Muscle of leg (tissue), 11 donors: Measurements from ENCODE around the gene GATA1. TPM values are rescaled to one million over a fixed set of nuclear protein-coding genes. Genes with fewer than 3 reads are reported as not detected.

Experiments
- DNase-seq: peaks from one replicate; pipeline ENCODE4 v3.0.0; 2013
- H3K27ac ChIP-seq: one replicate; pipeline ENCODE4 v1.5.1; 2013; ENCODE audit warnings: mild to moderate bottlenecking, low read length, control low read depth
- H3K27me3 ChIP-seq: one replicate; pipeline ENCODE4 v1.6.1; 2013; ENCODE audit warnings: low read length; ENCODE audit not compliant: control insufficient read depth, insufficient read depth
- H3K36me3 ChIP-seq: one replicate; pipeline ENCODE4 v1.6.1; 2013; ENCODE audit warnings: low read length; ENCODE audit not compliant: control insufficient read depth, insufficient read depth
- H3K4me1 ChIP-seq: one replicate; pipeline ENCODE4 v1.6.1; 2013; ENCODE audit warnings: low read length; ENCODE audit not compliant: control insufficient read depth, insufficient read depth
- H3K4me3 ChIP-seq: one replicate; pipeline ENCODE4 v1.5.1; 2013; ENCODE audit warnings: low read length, control low read depth
- H3K9me3 ChIP-seq: replicated peaks from 2 replicates; pipeline ENCODE4 v1.6.1; 2013; ENCODE audit warnings: low read depth, low read length; ENCODE audit not compliant: control insufficient read depth
- WGBS: methylation state at CpG from one replicate; pipeline ENCODE4 v1.1.5; 2013; ENCODE audit warnings: missing lambda C conversion rate; ENCODE audit not compliant: insufficient coverage; 5-methylcytosine and 5-hydroxymethylcytosine counted together
- polyA plus RNA-seq, 8 donors: library from polyadenylated mRNA; unstranded; fragments of 120-200 nt; gene quantifications; one replicate each; pipeline versions ENCODE4 v1.2.1 to v1.2.3, GENCODE V29; 2013; ENCODE audit warnings: inconsistent platforms in 1 of 8, low replicate concordance in 1 of 8; ENCODE audit not compliant: insufficient read length in 8 of 8, insufficient read depth in 1 of 8
- total RNA-seq: library from RNA; stranded (reverse); fragments of 120-200 nt; gene quantifications from one replicate; pipeline ENCODE4 v1.2.4, GENCODE V29; 2013

The GATA1 gene
- total and polyA plus RNA-seq, 9 donors, result 0.22 to 0.98 (median 0.57) TPM

- no peak within 1 kb of the TSS for H3K4me3 ChIP-seq
- H3K4me1 ChIP-seq, result no peaks in the 10 kb centered on the region
- H3K27ac ChIP-seq, result no peak within 1 kb of the TSS
- DNase-seq, result no peak
- peaks cover 10% of the 10 kb centered on the region for H3K9me3 ChIP-seq
- H3K36me3 ChIP-seq, result peaks cover 25% of the 10 kb centered on the region
- H3K27me3 ChIP-seq, result peaks cover 49% of the 10 kb centered on the region
- 48% methylated on average over 65 of the region's 67 CpGs for WGBS
These were observed 39.9 kb downstream of the GATA1 start, which contains the start of gene ERAS for GRCh38 chrX:48826135-48826875. Gene ERAS (plus strand): TSS chrX:48826513. CDS start chrX:48829124, 2,611 bp downstream.

GRCh38 chrX:48826876-48827653 lies 40.7 kb downstream of the GATA1 start:
- 35% methylated on average over 69 of the region's 73 CpGs for WGBS
- Histone ChIP-seq H3K27me3 (peaks cover 54% of the 10 kb centered on the region), H3K9me3 (peaks cover 10% of the 10 kb centered on the region), H3K4me1 (no peaks in the 10 kb centered on the region), H3K4me3 (no peak overlapping the region), H3K27ac (no peak overlapping the region), H3K36me3 (peaks cover 22% of the 10 kb centered on the region)
- DNase-seq, result no peak

- H3K4me3 ChIP-seq, result no peak overlapping the region
- H3K36me3 ChIP-seq, result peaks cover 17% of the 10 kb centered on the region
- H3K9me3 ChIP-seq, result peaks cover 10% of the 10 kb centered on the region
- H3K27me3 ChIP-seq, result peaks cover 58% of the 10 kb centered on the region
- H3K27ac ChIP-seq, result no peak overlapping the region
- H3K4me1 ChIP-seq, result no peaks in the 10 kb centered on the region
- no CpG with 5 or more reads among the region's 4 CpGs for WGBS
- no peak for DNase-seq
These were observed 41.2 kb downstream of the GATA1 start for GRCh38 chrX:48827654-48827968.

- H3K4me3 ChIP-seq, result no peak overlapping the region
- H3K9me3 ChIP-seq, result peaks cover 10% of the 10 kb centered on the region
- peaks cover 8% of the 10 kb centered on the region for H3K36me3 ChIP-seq
- WGBS, result 82% methylated on average over 24 of the region's 24 CpGs
- no peaks in the 10 kb centered on the region for H3K4me1 ChIP-seq
- no peak for DNase-seq
- H3K27me3 ChIP-seq, result peaks cover 65% of the 10 kb centered on the region
- H3K27ac ChIP-seq, result no peak overlapping the region
These were observed 42.8 kb downstream of the GATA1 start for GRCh38 chrX:48829016-48829735.

GRCh38 chrX:48831136-48831908 lies 44.9 kb downstream of the GATA1 start:
- peaks cover 67% of the 10 kb centered on the region for H3K27me3 ChIP-seq
- H3K9me3 ChIP-seq, result peaks cover 5% of the 10 kb centered on the region
- H3K36me3 ChIP-seq, result no peaks in the 10 kb centered on the region
- no peak for DNase-seq
- 27% methylated on average over 54 of the region's 58 CpGs for WGBS
- H3K4me1 ChIP-seq, result no peaks in the 10 kb centered on the region
- H3K27ac ChIP-seq, result no peak overlapping the region
- H3K4me3 ChIP-seq, result no peak overlapping the region

GRCh38 chrX:48831909-48832291 lies 45.5 kb downstream of the GATA1 start:
- WGBS, result 33% methylated on average over 57 of the region's 57 CpGs
- H3K9me3 ChIP-seq, result peaks cover 5% of the 10 kb centered on the region
- no peak overlapping the region for H3K4me3 ChIP-seq
- H3K4me1 ChIP-seq, result no peaks in the 10 kb centered on the region
- H3K27me3 ChIP-seq, result peaks cover 66% of the 10 kb centered on the region
- no peaks in the 10 kb centered on the region for H3K36me3 ChIP-seq
- no peak for DNase-seq
- no peak overlapping the region for H3K27ac ChIP-seq

- DNase-seq, result no peak
- Histone ChIP-seq H3K9me3 (peaks cover 2% of the 10 kb centered on the region), H3K36me3 (no peaks in the 10 kb centered on the region), H3K27ac (no peak overlapping the region), H3K27me3 (peaks cover 58% of the 10 kb centered on the region), H3K4me3 (no peak overlapping the region), H3K4me1 (no peaks in the 10 kb centered on the region)
- WGBS, result 17% methylated on average over 2 of the region's 9 CpGs
These were observed 47.2 kb downstream of the GATA1 start for GRCh38 chrX:48833542-48834138.

GRCh38 chrX:48834383-48834709 lies 48.0 kb downstream of the GATA1 start:
- Histone ChIP-seq H3K36me3 (no peaks in the 10 kb centered on the region), H3K9me3 (peaks cover 2% of the 10 kb centered on the region), H3K4me3 (no peak overlapping the region), H3K4me1 (no peaks in the 10 kb centered on the region), H3K27me3 (peaks cover 56% of the 10 kb centered on the region), H3K27ac (no peak overlapping the region)
- DNase-seq, result no peak
- WGBS, result 33% methylated on average over 4 of the region's 7 CpGs

GRCh38 chrX:48835524-48836329 lies 49.3 kb downstream of the GATA1 start, which contains the start of gene PCSK1N:
Gene PCSK1N (minus strand): TSS chrX:48835610. CDS start chrX:48835532, 78 bp downstream.
- DNase-seq, result no peak
- H3K27me3 ChIP-seq, result peaks cover 46% of the 10 kb centered on the region
- H3K36me3 ChIP-seq, result no peaks in the 10 kb centered on the region
- H3K9me3 ChIP-seq, result no peaks in the 10 kb centered on the region
- H3K4me3 ChIP-seq, result no peak within 1 kb of the TSS
- no peak within 1 kb of the TSS for H3K27ac ChIP-seq
- 60% methylated on average over 8 of the region's 35 CpGs for WGBS
- H3K4me1 ChIP-seq, result no peaks in the 10 kb centered on the region
